HG02943 (cell line): ENCODE data around the gene PLOD1.

ENCODE experiments used
- ATAC-seq: cut with Tn5 transposase; IDR thresholded peaks from one replicate; pipeline ENCODE4 v1.9.1; 2021; ENCODE audit warnings: mild to moderate bottlenecking, low read depth, moderate library complexity; ENCODE audit not compliant: unreplicated experiment

PLOD1 gene

DNA sequence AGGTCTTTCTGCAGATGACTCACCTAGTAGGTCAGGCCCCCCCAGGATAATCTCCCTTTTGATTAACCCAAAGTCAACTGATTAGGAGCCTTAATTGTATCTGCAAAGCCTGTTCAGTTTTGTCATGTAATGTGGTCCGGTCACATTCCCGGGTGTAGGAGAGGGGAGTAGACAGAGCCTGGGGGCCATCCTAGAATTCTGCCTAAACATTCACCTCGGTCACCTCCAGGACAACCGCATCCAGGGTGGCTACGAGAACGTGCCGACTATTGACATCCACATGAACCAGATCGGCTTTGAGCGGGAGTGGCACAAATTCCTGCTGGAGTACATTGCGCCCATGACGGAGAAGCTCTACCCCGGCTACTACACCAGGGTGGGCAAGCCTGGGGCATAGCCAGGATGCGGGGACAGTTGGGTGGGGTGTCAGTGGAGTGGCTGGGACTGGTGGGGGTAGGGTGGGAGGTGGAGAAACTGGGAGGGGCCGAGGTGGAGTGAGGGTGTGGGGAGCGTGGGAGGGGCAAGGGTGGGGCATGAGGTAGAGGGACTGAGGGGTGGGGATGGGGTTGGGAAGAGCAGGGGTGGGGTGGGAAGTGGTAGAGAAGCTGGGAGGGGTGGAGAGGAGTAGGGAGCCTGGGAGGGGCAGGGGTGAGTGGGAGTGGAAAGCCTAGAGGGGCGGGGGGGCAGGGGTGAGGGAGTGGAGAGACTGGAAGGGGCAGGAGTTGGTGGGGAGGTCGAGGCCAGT lies 36.1 kb downstream of the PLOD1 start:
- no peak for ATAC-seq

DNA sequence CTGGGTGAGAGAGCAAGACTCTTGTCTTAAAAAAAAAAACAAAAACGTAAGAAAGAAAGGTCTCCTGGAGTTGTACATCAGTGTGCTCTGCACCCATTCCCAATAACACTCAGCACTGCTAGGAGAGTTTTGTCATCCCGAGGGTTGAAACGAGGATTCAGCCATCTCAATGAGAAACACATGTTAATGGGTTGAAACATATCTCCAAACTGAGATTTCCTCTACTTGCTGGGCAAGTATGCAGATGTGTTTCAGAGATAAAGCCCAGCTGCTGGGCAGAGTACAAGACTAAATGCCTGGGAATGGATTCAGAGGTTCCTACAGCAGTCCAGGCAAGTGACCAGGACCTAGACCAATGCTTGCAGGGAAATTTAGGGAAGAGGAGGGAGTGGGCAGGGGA lies 43.1 kb downstream of the PLOD1 start:
- no peak for ATAC-seq

- no peak for ATAC-seq
These were observed 43.8 kb downstream of the PLOD1 start for GRCh38 chr1:11978301-11978700.

- ATAC-seq: no peak
These were observed 44.7 kb downstream of the PLOD1 start for GRCh38 chr1:11979028-11979850.

DNA sequence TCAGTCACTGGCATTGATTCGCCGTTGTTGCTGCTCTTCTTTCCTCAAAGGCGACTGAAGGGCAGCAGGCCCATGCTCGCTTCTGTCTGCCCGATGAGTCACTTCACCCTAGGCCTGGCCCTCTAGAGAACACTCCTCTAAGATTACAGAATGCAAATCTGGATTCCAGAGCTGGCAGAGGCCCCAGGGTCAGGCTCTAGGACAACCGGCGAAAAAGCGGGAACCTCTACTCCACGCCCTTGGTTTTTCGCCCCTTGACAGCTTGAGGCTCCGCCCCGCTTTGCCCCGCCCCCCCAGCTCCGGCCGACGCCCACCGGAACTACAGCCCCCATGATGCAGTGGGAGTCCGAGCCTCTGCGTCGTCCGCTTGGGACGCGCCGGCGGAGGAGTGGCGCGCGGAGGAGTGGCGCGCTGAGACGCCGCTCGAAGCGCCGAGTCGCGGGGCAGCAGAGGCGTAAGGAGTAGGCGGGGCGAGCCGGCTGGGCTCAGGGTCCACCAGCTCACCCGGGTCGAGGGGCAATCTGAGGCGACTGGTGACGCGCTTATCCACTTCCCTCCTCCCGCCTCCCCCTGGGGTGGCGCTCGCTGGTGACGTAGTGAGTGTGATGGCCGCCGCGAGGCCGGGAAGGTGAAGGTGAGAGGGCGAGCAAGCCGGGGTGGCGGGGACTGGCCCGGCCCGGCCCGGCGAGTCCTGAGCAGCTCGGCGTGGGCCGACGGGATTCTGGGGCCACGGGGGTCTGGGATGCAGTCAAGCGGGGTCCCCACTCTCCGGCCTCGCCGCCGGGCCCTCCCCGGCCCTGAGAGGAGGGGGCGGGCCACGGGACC lies 45.5 kb downstream of the PLOD1 start, which contains the start of gene MFN2:
Gene MFN2 (plus strand): TSS at position 594 of the 825 bp plus-strand sequence. CDS start 8,725 bp downstream, outside the sequence.
- ATAC-seq: peak; percentile 81

DNA sequence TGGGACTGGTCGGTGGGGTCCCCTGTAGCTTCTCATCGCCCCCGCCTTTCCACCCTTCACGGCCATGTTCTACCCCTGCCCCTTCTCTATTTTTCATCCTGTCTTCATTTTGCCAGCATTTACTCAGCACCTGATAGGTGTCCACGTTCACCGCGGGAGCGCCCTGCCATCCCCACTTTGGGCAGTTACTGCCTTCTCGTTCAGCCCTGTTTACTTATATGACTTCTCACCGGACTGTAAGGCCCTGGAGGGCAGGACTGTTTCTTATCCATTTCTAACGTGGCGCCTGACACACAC lies 46.1 kb downstream of the PLOD1 start:
- no peak for ATAC-seq

DNA sequence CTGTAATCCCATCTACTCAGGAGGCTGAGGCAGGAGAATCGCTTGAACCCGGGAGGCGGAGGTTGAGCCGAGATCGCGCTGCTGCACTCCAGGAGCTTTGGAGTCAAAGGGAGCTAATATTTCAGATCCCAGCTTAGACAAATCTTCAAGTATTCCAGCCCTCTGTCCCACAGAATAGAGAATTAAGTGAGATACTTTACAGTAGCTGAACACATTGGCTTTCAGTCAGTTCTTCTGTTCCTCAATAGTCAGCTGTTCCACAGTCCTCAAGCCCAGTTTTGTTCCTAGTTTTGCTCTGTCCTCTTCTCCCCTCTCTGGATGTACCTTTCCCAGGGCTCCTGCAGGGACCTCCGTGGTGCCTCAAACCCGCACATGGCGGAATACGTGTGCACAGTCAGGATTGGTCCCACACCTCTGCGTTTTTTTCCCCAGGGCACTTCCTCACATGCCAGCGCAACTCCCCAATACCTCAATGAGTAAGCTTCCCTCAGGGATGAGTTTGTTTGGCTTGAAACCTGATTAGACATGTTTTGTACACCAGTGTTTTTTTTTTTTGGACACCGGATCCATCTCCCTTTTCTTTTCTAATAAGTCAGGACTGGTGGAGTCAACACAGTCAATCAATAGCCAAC lies 47.0 kb downstream of the PLOD1 start:
- no peak for ATAC-seq

GRCh38 chr1:11982010-11982392 lies 47.5 kb downstream of the PLOD1 start:
- ATAC-seq: no peak

DNA sequence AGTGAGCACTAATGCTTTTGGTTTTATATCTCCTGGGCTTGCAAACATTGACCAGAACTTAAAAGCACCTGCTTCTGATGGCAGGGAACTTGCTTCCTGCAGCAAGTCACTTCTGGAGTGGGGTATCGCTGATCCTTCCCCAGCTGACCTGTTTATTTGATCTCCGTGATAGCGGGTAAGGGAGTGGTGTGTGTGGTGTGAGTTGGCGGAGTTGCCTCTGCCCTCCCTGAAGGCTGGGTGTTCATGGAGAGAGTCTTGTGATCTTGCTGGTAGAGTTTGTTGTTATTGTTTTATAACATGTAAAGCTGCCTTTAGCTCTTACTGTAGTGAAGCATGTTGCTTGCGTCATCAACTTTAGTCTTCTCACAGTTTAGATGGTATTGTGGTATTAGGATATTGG lies 49.6 kb downstream of the PLOD1 start:
- no peak for ATAC-seq

DNA sequence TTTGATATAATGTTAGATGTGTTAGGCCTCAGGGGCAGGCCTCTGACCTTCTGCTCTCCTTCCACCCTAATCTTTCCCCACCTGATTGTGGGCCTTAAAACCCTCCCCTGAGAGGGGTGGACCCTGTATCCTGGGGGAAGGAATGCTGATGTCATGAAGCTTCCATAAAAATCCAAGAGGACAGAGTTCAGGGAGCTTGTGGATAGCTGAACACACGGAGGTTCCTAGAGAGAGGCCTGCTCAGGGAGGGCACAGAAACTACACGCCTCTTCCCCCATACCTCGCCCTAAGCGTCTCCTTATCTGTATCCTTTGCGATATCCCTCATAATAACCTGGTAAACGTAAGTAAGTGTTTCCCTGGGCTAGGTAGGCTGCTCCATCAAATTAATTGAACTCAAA lies 50.1 kb downstream of the PLOD1 start:
- ATAC-seq: no peak

GRCh38 chr1:11985171-11985570 lies 50.7 kb downstream of the PLOD1 start:
- ATAC-seq: no peak

DNA sequence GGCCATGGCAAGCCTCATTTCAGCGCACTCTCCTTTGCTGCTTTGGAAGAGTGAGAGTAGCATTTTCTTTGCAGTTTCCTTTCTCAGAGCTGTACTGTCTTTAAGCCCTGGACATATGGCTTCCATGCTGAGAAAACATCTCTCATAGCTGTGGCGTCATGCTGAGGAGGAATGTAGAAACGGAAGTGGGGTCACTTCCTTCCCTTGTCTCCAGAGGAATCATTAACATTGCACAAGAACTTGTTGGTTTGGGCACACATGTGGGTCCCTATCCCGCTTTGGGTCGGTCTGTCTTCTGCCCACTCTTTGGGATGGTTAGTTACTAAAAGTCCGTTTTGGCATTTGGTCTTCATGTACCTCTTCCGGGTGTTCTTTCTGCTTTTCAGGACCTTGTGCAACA lies 51.3 kb downstream of the PLOD1 start:
- no peak for ATAC-seq

DNA sequence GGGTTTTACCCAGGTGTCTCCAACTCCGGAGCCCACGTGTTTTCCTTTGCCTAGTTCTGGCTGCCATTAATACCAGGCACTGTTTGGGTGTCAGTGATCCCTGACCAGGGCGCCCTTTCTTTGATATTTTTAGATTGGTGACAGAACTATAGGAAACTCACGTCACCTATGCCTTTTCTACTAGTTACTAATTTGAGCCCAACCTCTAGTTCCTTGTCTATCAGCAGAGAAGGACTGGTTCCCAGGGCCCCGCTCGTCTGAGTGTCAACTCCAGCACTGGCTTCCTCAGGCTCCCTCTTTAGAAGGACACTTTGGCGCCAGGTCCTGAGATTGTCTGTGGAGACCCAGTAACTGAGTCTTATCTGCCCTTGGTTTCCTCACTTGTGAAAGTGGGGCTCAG lies 55.2 kb downstream of the PLOD1 start:
- no peak for ATAC-seq

- no peak for ATAC-seq
These were observed 56.0 kb downstream of the PLOD1 start for GRCh38 chr1:11990303-11991032.

DNA sequence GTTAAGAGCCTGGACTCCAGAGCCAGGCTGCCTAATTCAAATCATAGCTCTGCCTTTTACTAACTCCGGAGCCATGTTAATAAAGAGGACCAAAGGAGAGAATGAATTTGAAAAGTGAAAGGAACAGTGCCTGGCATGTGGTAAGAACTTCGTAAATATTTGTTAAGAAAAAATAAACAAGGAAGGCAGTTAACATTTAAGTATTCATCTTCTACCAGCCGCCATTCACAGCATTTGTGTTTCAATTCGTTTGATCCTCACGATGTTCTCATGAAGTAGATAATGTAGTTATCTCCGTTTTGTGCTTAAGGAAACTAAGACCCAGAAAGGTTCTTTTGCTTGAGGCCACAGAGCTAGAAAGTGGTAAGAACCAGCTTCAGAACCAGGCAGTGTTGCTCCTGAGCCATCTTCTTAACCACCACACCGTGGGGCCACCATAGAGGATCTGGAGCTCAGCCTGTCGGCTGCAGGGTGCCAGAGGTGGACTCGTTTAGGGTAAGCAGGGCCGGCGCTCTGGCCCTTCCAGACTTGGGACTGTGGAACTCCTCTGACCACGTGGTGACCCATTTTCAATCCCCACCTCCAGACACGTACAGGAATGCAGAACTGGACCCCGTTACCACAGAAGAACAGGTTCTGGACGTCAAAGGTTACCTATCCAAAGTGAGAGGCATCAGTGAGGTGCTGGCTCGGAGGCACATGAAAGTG lies 57.6 kb downstream of the PLOD1 start:
- ATAC-seq: no peak

- no peak for ATAC-seq
These were observed 62.7 kb downstream of the PLOD1 start for GRCh38 chr1:11997081-11997850.

DNA sequence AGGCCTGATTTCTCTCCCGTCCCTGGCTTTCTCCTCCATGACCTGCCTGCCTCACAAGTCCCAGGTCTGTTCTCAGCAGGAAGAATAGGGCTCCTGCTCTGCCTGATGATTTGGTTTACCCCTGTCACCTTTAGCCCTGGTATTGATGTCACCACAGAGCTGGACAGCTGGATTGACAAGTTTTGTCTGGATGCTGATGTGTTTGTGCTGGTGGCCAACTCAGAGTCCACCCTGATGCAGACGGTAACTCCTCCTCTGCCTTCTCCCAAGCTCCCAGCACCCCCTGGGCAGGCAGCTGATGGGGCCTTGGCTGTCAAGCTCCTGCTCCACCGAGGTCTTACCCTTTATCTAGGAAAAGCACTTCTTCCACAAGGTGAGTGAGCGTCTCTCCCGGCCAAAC lies 64.1 kb downstream of the PLOD1 start:
- ATAC-seq: no peak

- no peak for ATAC-seq
These were observed 64.7 kb downstream of the PLOD1 start for GRCh38 chr1:11999236-11999635.
